NCI-H1930 (cell line): ENCODE measurements around the gene TMEM43.

Experiments used
- DNase-seq, 2 experiments: peaks; one replicate each; lab custom pipeline; 2025; lab: John Stamatoyannopoulos, UW

The TMEM43 gene

DNA sequence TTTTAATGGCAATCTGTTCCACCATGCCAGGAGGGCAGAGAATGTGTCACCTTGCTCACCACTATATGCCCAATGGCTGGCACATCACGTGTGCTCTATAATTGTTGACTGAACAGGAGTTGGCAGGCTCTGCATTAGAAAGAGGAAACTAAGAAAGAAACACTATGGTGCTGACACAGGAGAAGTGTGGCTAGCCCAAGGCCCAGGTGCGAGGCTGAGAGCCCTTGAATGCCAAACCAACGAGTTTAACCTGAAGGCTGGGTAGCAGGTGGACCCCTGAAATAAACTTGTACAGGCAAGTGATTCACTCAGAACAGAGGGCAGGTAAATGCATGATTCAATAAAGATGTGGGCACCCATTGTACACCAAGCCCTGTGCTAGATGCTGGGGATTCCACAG is 2.6 kb upstream of the TMEM43 start:
- DNase-seq, result no peak

DNA sequence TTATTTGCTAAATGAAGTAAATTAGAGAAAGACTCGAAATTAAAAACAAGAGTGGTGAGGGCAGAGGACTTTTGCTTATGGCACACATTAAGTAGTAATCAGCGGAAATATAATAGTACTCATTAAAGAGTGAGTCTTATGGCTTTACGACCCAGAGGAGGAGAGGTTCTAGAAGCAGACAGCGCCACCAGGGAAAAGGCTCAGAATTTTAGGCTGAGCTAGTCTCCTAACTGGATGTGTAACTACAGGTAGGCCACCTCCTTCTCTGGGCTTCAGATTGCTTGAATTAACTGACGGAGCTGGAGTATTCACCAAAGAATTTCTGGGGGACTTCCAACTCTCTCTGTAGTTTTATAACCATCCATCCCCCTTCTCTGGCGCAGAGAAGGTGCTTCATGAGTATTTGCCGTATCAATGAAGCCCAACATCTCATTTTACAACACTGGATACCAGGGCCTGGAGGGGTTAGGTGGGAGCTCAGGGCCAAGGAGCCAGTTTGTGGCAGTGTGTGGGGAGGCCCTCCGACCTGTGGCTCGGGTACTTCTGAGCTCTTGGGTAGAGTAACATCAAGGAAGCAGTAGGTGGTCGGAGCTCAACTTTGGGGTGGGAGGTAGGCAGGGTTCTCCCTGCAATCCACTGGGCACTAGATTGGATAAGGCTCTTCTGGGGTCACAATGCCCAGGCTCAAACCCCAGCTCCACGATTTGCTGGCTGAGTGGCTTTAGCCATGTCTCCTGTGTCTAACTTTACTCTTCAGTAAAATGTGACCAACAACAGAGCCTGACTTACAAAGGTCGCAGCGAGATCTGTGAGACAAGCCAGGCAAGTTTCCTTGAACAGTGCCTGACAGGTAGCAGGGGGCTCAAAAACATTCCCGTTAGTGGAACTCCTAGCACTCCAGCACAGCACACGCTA is 1.3 kb upstream of the TMEM43 start:
- no peak for DNase-seq

GRCh38 chr3:14124223-14124614 is 633 bp upstream of the TMEM43 start:
- no peak for DNase-seq

DNA sequence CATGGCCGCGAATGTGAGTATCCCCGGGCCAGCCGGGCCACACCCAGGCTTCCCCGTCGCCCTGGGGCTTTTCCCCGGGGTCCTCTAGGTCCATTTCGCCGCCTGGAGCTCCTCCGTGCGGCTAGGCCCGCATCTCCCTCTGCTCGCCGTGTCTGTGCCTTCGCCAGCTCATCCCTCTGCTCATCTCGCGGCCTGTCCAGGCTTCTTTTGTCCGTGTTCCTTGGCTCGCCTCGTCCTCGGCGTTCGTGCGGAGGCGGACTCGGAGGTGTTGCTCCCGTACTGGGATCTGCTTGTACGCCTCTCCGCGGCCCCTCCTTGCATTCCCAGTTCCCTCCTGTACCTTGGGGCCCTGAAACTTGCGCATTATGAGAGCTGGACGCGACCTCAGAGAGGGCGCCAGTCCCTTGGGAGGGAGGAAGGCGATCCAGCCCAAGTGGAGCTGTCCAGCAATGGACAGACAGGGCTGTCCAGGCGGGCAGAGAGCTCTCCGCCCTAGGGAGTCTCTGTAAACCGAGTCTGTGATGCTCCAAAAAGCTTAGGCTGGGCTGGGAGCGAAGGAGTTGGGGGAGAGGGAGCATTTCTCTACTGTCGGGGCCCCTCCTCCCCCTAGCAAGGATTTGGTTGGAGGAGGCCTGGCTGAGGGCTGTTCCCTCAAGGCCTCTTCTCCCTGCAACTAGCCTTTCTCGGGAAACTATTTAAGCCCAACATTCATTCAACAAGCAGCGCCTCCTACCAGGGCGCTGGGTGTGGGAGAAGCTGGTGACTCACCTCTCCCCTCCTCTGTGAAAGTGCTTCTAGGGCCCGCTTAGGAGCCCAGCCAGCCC is 553 bp downstream of the TMEM43 start:
- peak; percentile 1 to 11 for DNase-seq

GRCh38 chr3:14126017-14126886 is 1.4 kb downstream of the TMEM43 start:
- DNase-seq, result no peak

- no peak for DNase-seq
Measured at GRCh38 chr3:14126887-14127505, 2.1 kb downstream of the TMEM43 start.

DNA sequence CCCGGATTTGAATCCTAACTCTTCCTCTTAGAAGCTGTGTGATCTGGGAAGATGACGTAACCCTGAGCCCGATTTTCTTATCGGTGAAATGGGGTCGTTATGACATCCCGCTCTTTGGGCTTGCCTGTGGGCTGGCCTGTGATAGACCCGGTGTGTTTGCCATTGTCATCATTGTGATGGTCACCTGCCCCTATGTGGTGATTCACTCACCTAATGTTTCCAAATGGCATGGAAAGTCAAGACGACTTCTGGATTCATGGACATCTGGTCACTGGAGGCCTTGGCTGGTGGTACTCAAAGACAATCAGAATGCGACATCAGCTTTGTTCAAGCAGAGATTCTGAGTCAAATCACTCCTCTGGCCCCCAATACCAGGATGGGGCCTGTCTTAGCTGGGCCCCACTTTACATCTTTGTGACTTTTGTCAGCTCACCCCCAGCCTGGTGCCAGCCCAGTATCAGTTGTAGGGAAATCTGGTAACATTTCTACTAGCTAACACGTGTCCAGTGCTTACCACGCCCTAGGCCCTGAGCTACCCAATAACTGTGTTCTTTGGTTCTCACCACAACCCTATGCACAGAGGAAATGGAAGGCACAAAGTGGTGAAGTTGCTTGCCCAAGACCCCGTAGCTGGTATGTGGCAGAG is 2.8 kb downstream of the TMEM43 start:
- no peak for DNase-seq

DNA sequence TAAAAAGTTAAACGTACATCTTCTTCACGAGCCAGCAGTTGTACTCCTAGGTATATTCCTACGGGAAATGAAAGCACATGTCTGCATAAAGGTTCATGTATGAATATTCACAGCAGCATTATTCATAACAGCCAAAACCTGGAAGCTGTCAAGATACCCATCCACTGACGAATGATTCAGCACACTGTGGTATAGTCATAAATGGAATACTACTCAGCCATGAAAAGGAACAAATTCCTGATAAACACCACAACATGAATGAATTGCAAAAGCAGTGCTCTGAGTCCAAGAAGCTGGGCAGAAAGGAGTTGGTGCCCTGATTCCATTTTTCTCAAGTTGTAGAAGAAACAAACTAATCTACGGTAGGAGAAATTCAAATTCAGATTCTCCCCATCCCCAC is 3.9 kb downstream of the TMEM43 start:
- DNase-seq, result no peak

DNA sequence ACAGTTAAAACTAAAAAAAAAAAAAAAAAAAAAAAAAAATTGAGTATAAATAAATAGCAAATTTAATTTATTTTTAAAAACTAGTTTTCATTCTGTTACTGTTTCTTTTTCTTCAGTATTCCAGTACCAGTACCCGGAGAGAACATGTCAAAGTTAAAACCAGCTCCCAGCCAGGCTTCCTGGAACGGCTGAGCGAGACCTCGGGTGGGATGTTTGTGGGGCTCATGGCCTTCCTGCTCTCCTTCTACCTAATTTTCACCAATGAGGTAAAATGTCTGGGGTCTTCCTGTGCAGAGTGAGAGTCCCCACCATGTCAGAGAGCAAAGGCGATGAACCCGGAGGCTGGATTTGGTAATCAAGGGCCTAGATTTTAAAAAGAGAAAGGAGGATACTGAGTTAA is 4.4 kb downstream of the TMEM43 start:
- DNase-seq, result no peak

DNA sequence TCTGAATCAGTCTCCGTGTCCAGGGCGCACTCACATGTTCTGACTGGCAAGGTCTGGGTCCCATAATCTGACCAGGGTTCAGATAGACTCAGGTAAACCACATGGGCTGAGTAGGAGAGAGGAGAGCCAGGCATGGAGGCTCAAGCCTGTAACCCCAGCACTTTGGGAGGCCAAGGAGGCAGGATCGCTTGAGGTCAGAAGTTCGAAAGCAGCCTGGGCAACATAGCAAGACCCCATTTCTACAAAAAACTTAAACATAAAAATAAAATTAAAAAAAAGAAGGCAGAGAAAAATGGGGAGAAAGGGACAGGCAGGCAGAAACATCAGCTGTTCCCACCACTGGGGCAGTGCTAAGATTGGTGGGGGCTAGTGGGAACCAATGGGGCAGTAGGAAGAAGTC is 5.4 kb downstream of the TMEM43 start:
- DNase-seq, result no peak

DNA sequence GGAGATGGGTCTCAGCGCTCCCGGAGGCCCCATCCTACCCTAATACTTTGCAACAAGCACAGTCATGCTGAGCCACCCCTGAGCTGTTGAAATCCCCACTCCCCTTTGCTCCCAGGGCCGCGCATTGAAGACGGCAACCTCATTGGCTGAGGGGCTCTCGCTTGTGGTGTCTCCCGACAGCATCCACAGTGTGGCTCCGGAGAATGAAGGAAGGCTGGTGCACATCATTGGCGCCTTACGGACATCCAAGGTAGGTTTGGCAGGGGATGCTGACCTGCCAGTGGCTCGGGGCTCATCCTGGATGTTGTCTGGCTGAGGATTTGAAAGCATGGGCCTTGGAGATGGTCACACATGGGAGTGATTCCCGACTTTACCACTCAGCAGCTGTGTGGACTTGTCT is 5.9 kb downstream of the TMEM43 start:
- DNase-seq, result no peak

DNA sequence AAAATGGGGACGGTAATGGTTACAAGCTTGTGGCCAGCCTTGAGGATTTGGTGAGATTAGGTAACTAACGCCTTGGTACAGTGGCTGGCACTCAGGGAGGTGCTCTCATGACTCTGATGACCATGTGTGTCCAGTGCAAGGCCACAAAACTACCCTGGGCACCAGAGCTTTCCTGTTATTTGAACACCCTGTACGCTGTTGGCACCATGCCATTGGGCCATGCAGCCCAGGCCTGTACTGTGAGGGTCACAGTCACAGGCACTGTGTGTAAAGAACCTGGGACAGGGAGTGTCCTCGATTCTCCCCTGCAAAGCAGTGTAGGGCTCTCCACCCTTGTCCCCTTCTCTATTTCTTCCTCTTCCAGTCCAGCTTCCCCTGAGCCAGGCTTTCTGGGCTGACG is 6.3 kb downstream of the TMEM43 start:
- DNase-seq, result no peak

GRCh38 chr3:14132120-14132519 is 7.3 kb downstream of the TMEM43 start:
- no peak for DNase-seq

DNA sequence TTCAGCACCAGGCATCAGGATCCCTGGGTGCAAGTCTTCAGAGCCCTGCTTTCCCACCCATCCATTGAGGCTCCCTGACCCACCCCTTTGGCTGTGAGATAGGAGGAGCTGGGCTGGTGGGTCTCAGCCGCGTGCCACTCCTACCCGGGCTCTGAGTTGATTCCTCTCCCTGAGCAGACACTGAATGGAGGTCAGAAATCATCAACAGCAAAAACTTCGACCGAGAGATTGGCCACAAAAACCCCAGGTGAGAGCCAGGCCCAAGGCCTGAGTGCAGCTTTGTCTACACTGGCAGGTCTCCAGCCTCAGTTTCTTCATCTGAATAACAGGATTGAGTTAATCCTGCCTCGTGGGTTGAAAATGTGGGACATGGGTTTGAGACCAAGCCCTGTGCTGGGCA is 7.8 kb downstream of the TMEM43 start:
- no peak for DNase-seq

DNA sequence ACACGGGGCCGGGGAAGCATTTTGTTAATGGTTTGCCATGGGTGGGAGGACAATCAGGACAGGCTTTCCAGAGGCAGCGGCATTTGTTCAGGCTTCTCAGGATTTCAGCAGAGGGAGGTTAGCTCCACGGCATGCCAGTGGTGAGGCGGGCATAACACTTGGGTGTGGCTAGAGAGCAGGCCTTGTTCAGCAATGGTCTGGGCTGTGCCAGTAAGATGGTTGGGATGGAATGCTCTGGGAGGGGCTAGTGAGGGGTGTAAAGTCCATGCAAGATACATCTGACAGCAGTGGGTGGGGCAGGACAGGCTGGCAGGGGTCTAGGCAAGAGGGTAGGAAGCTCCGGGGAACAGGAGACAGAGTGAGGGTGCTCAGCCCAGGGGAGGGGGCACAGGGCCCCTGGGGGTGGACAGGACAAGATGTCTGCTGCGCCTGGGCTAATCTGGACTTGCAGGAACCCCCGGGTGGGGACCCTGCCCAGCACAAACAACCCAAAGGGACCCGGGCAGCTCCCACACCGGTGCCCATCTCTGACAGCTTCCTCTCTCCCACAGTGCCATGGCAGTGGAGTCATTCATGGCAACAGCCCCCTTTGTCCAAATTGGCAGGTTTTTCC is 8.4 kb downstream of the TMEM43 start:
- no peak for DNase-seq

GRCh38 chr3:14133876-14134275 is 9.0 kb downstream of the TMEM43 start:
- DNase-seq, result no peak

DNA sequence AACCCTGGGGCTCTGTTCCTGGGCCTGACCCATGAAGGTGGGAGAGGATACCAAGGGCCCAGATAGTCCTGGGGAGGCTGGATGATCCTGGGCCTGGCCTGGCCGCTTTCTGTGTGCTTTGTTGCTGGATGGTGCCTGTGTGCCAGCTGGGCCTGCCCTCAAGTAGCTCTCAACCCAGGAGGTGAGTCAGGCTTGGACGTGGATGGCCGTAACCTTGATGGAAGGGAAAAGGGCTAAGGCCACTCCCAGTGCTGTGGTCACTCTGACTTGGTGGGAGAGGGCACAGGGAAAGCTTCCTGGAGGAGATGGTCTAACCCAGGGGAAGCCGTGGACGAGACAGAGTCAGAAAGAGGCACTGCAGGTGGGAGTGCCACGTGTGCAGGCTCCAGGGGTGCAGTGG is 9.4 kb downstream of the TMEM43 start:
- no peak for DNase-seq

GRCh38 chr3:14135581-14135980 is 10.7 kb downstream of the TMEM43 start:
- DNase-seq, result no peak

- no peak for DNase-seq
Measured at GRCh38 chr3:14137004-14137403, 12.2 kb downstream of the TMEM43 start.

DNA sequence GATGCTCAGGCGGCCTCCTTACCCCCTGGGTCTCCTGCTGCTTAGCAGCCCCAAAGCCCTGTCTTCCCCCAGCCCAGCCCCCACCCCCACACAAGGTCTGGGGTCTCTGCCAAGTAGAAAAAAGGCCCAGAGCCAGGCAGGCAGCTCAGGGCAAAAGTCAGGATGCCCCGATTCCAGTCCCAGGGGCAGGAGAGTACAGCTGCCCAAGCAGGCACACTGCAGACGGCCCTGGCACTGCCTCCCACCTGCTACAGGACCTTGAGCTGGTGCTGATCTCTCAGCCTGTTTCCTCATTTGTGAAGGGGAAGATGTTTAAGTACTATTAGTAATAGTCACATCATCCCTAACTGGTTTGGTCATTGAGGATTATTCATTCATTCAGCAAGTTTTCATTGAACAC is 12.6 kb downstream of the TMEM43 start:
- DNase-seq, result no peak
